Suprapubic skin (tissue), 4 donors: ENCODE data around the gene TEAD1. TPM values are rescaled to one million over a fixed set of nuclear protein-coding genes. Genes with fewer than 3 reads are reported as not detected.
A peak's percentile ranks its signal among the peaks of the same experiment; 100 is the strongest.

ENCODE experiments used
- DNase-seq, 2 donors: peaks; one replicate each; pipeline ENCODE4 v3.0.0-alpha.2; 2019; ENCODE audit warnings: low spot score in 2 of 2
- H3K27ac ChIP-seq: fragments of 200-600 bp; sonication (generic); one replicate; pipeline ENCODE4 v1.5.1; 2019
- H3K27me3 ChIP-seq: fragments of 200-600 bp; sonication (generic); one replicate; pipeline ENCODE4 v1.5.1; 2019
- H3K36me3 ChIP-seq: fragments of 200-600 bp; sonication (generic); one replicate; pipeline ENCODE4 v1.5.1; 2019
- H3K4me1 ChIP-seq: fragments of 200-600 bp; sonication (generic); one replicate; pipeline ENCODE4 v1.5.1; 2019
- H3K4me3 ChIP-seq: fragments of 200-600 bp; sonication (generic); one replicate; pipeline ENCODE4 v1.5.1; 2019; ENCODE audit warnings: mild to moderate bottlenecking
- H3K9me3 ChIP-seq: fragments of 200-600 bp; sonication (generic); one replicate; pipeline ENCODE4 v1.5.1; 2019
- CTCF ChIP-seq, 2 donors: fragments of 200-600 bp in 1 of 2; fragments of 450-650 bp in 1 of 2; sonication (generic) in 1 of 2; IDR thresholded peaks; one replicate each; pipeline ENCODE4 v1.5.1; 2016 to 2019; ENCODE audit warnings: antibody characterized with exemption in 2 of 2, mild to moderate bottlenecking in 1 of 2, moderate library complexity in 1 of 2
- EP300 ChIP-seq: sonication (generic); formaldehyde crosslinking; IDR thresholded peaks from one replicate; pipeline ENCODE4 v1.6.1; 2017; ENCODE audit warnings: antibody characterized with exemption
- POLR2A ChIP-seq, 2 donors: fragments of 450-650 bp; IDR thresholded peaks; one replicate each; pipeline ENCODE4 v1.6.1; 2017; ENCODE audit warnings: antibody characterized with exemption in 2 of 2, mild to moderate bottlenecking in 2 of 2, moderate library complexity in 2 of 2
- POLR2AphosphoS5 ChIP-seq, 3 donors: sonication (generic); formaldehyde crosslinking; IDR thresholded peaks; one replicate each; pipeline ENCODE4 v1.6.1; 2017; ENCODE audit warnings: antibody characterized with exemption in 3 of 3
- WGBS: methylation state at CpG from one replicate; pipeline ENCODE4 v1.1.5; 2018; 5-methylcytosine and 5-hydroxymethylcytosine counted together
- total RNA-seq, 4 donors: library from RNA; depleted of rRNA; stranded (reverse); fragments of >200 nt; gene quantifications; one replicate each; pipeline ENCODE4 v1.1.0, GENCODE V29; 2016

TEAD1 gene
- total RNA-seq, 4 donors from 2014 or later = 60.3 to 84.8 (median 72.4) TPM

- TF ChIP-seq EP300 (no peak), CTCF (IDR thresholded peaks at IDR 0.05) (peak in 1 of 2 donors; percentile 8), POLR2AphosphoS5 (IDR thresholded peaks at IDR 0.05) (no peak), POLR2A (IDR thresholded peaks at IDR 0.05) (no peak)
- Histone ChIP-seq H3K36me3 (peaks cover 13% of the 10 kb centered on the region), H3K9me3 (no peaks in the 10 kb centered on the region), H3K27ac (no peak overlapping the region), H3K27me3 (no peaks in the 10 kb centered on the region), H3K4me3 (no peak overlapping the region), H3K4me1 (peaks cover 14% of the 10 kb centered on the region)
- no peak for DNase-seq
- 83% methylated on average over 3 of the region's 3 CpGs for WGBS
Measured at GRCh38 chr11:12761029-12761428, 86.8 kb downstream of the TEAD1 start.

- Histone ChIP-seq H3K27ac (no peak overlapping the region), H3K4me1 (peaks cover 4% of the 10 kb centered on the region), H3K36me3 (peaks cover 13% of the 10 kb centered on the region), H3K4me3 (no peak overlapping the region), H3K27me3 (no peaks in the 10 kb centered on the region), H3K9me3 (no peaks in the 10 kb centered on the region)
- DNase-seq = no peak
- WGBS = 85% methylated on average over 5 of the region's 5 CpGs
- no peak for TF ChIP-seq EP300
- no peak for TF ChIP-seq POLR2AphosphoS5 (IDR thresholded peaks at IDR 0.05)
- no peak for TF ChIP-seq POLR2A (IDR thresholded peaks at IDR 0.05)
- no peak for TF ChIP-seq CTCF (IDR thresholded peaks at IDR 0.05)
Measured at GRCh38 chr11:12762278-12762677, 88.1 kb downstream of the TEAD1 start.

GRCh38 chr11:12762696-12763324 is 88.6 kb downstream of the TEAD1 start:
- Histone ChIP-seq H3K4me1 (no peaks in the 10 kb centered on the region), H3K36me3 (peaks cover 13% of the 10 kb centered on the region), H3K9me3 (no peaks in the 10 kb centered on the region), H3K27me3 (no peaks in the 10 kb centered on the region), H3K4me3 (no peak overlapping the region), H3K27ac (no peak overlapping the region)
- WGBS = 85% methylated on average over 4 of the region's 4 CpGs
- no peak for DNase-seq
- no peak for TF ChIP-seq POLR2A (IDR thresholded peaks at IDR 0.05)

- TF ChIP-seq POLR2AphosphoS5 (IDR thresholded peaks at IDR 0.05) = no peak
- no peak for TF ChIP-seq EP300
- TF ChIP-seq POLR2A (IDR thresholded peaks at IDR 0.05) = no peak
- TF ChIP-seq CTCF (IDR thresholded peaks at IDR 0.05) = no peak
- no peak overlapping the region for H3K27ac ChIP-seq
- peaks cover 4% of the 10 kb centered on the region for H3K4me1 ChIP-seq
- H3K27me3 ChIP-seq = no peaks in the 10 kb centered on the region
- no peaks in the 10 kb centered on the region for H3K9me3 ChIP-seq
- DNase-seq = no peak
- 90% methylated on average over 8 of the region's 8 CpGs for WGBS
- no peak overlapping the region for H3K4me3 ChIP-seq
- peaks cover 13% of the 10 kb centered on the region for H3K36me3 ChIP-seq
Measured at GRCh38 chr11:12764187-12764914, 90.1 kb downstream of the TEAD1 start.

- TF ChIP-seq CTCF (IDR thresholded peaks at IDR 0.05) = no peak
- no peak for TF ChIP-seq POLR2A (IDR thresholded peaks at IDR 0.05)
- no peak for TF ChIP-seq POLR2AphosphoS5 (IDR thresholded peaks at IDR 0.05)
- TF ChIP-seq EP300 = no peak
- peaks cover 14% of the 10 kb centered on the region for H3K4me1 ChIP-seq
- peaks cover 13% of the 10 kb centered on the region for H3K36me3 ChIP-seq
- DNase-seq = no peak
- no peak overlapping the region for H3K27ac ChIP-seq
- whole genome bisulfite sequencing = 67% methylated on average over 3 of the region's 3 CpGs
- no peaks in the 10 kb centered on the region for H3K27me3 ChIP-seq
- H3K9me3 ChIP-seq = no peaks in the 10 kb centered on the region
- no peak overlapping the region for H3K4me3 ChIP-seq
Measured at GRCh38 chr11:12765428-12765827, 91.2 kb downstream of the TEAD1 start.
